HEK293T (cell line): ENCODE results near the gene SH3RF3.

ENCODE experiments used
- FOXA1 ChIP-seq: fragments of 450-650 bp; IDR thresholded peaks from 2 replicates; pipeline ENCODE4 v1.6.1; 2016; ENCODE audit warnings: mild to moderate bottlenecking
- NFRKB ChIP-seq: fragments of 450-650 bp; IDR thresholded peaks from 2 replicates; pipeline ENCODE4 v1.6.1; 2016; ENCODE audit warnings: mild to moderate bottlenecking, moderate library complexity
- PKNOX1 ChIP-seq: fragments of 450-650 bp; IDR thresholded peaks from 2 replicates; pipeline ENCODE4 v1.6.1; 2016
- SP1 ChIP-seq: fragments of 450-650 bp; IDR thresholded peaks from 2 replicates; pipeline ENCODE4 v1.6.1; 2017

GRCh38 chr2:109435066-109435690 lies 306.2 kb downstream of the SH3RF3 start:
- no peak for TF ChIP-seq NFRKB
- no peak for TF ChIP-seq PKNOX1
- no peak for TF ChIP-seq SP1
- no peak for TF ChIP-seq FOXA1
